ENCODE data around the gene AP3M1.
"Not testable (repeated sequence)": the region's sequence is repeated elsewhere in the genome, so short reads cannot be mapped to it uniquely, and the experiment has no call there.

Gene AP3M1

GRCh38 chr10:74163319-74164068 is 12.9 kb upstream of the AP3M1 start:
- DNase-seq (ENCODE audit: low spot score), result no peak

DNA sequence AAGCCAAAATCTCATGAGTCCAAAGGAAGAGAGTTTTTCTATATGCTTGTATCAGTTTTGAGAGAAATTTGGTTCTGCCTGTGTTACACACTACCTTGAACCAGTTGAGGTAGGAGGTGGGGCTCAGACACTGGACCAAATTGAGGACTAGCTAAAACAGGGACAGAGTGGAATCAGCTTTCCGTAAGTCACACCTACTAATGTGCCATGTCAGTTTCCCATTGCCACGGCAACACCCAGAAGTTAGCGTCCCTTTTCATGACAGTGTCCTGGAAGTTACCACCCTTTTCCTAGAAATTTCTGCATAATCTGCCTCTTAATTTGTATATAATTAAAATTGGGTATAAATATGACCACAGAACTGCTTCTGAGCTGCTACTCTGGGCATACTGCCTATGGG is 9.4 kb upstream of the AP3M1 start:
- DNase-seq (ENCODE audit: low spot score), result no peak

DNA sequence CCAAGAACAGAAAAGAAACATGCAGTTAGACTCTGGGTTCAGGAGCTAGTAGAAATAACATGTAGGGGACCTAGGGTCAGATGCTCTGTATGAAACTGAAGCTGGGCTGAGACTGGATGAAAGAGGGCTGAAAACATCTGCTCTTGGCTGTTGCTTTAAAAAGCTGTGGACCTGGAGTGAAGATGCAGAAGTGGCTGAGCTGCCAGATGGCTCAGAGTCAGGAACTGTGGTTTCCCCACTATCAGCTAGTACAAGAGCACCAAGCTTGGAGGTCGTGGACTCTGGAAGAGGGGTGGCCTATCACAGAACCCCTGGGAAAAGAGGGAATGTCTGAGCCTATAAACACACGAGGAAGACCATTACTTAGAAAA is 6.3 kb upstream of the AP3M1 start:
- no peak for DNase-seq (ENCODE audit: low spot score)

DNA sequence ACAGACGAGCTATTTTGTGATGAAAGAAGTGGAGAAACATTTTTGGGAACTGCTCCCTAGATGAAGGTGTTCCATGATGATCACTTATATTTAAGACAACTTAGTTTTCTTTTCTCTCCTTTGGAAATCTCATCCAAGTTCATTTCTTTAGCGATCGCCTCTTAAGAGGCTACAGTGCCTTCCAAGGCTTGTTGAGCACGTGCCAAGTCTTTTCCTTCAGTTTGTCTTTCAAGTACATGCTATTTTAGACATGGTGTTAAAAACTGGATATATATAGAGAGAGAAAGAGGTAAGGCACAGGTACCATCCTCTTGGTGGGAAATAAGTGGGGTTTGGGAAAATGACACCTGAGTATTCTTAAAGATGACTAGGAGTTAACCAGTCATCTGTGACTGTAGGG is 3.0 kb upstream of the AP3M1 start:
- DNase-seq (ENCODE audit: low spot score), result no peak

GRCh38 chr10:74153123-74153522 is 2.5 kb upstream of the AP3M1 start:
- no peak for DNase-seq (ENCODE audit: low spot score)

GRCh38 chr10:74151879-74152722 is 1.5 kb upstream of the AP3M1 start:
- no peak for DNase-seq (ENCODE audit: low spot score)

DNA sequence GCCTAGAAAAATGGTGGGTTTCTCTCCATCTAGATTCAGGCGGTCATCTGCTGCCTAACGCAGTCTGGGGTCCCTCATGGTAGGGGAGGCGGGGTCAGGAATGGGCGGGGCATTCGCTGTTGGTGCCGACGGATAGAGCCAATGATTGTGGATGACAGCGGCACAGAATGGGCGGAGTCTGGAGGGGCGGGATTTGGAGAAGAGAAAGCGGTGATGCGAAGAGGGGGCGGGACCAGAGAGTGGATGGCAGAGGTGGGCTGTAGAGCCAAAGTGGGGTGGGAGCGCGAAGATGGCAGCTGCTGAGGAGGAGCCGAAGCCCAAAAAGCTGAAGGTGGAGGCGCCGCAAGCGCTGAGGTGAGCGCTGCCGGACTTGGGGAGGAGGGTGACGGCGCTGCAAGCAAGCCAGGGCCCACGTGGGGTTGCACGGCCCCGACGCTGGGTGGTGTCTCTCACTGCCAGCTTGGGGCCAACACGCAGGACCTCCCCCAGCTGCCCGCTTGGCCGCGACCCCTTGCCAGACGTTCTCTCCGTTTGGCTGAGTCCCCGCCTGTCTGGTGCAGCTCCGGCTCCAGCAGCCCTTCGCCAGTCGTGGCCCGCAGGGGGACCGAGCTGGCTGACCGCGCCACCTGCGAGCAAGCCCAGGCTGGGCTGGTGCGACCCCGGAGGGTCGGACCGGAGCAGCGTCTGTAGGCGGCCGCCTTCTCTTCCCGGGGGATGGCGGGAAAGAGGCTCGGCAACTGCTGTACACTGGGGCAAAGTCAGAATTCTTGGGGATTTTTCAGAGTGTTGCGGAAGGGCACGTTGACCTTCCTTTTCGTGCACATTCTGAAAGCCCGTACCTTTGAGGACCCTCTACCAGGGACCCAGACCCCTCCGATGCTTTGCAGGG is 606 bp upstream of the AP3M1 start, which contains the start of gene ADK:
TSS of gene ADK (plus strand) at position 232 of the 889 bp plus-strand sequence. CDS start at position 290, 58 bp downstream.
- peak; percentile 99 for DNase-seq (ENCODE audit: low spot score)

DNA sequence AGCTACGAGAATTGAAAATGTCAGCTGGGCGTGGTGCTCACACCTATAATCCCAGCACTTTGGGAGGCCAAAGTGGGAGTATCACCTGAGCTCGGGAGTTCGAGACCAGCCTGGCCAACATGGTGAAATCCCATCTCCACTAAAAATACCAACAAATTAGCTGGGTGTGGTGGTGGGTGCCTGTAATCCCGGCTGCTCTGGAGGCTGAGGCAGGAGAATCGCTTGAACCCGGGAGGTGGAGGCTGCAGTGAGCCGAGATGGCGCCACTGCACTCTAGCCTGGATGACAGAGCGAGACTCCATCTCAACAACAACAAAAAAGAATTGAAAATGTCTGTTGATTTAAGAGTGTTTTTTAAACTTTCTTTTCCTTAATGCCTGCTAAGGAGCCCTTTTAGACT is 3.6 kb downstream of the AP3M1 start:
- not testable (repeated sequence) for DNase-seq (ENCODE audit: low spot score)

GRCh38 chr10:74145133-74145532 is 5.5 kb downstream of the AP3M1 start:
- no peak for DNase-seq (ENCODE audit: low spot score)

GRCh38 chr10:74140553-74140952 is 10.1 kb downstream of the AP3M1 start:
- DNase-seq (ENCODE audit: low spot score), result no peak

GRCh38 chr10:74139981-74140380 is 10.6 kb downstream of the AP3M1 start:
- no peak for DNase-seq (ENCODE audit: low spot score)

DNA sequence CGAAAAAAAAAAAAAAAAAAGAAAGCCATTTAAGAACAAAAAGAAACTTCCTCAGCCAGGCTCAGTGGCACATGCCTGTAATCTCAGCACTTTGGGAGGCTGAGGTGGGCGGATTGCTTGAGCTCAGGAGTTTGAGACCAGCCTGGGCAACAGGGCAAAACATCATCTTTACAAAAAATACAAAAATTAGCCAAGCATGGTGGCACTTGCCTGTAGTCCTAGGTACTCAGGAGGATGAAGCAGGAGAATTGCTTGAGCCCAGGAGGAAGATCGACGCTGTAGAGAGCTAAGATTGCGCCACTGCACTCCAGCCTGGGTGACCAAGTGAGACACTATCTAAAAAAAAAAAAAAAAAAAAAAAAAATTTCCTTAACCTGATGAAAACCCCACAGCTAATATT is 12.0 kb downstream of the AP3M1 start:
- not testable (repeated sequence) for DNase-seq (ENCODE audit: low spot score)

GRCh38 chr10:74137992-74138391 is 12.6 kb downstream of the AP3M1 start:
- DNase-seq (ENCODE audit: low spot score), result no peak

DNA sequence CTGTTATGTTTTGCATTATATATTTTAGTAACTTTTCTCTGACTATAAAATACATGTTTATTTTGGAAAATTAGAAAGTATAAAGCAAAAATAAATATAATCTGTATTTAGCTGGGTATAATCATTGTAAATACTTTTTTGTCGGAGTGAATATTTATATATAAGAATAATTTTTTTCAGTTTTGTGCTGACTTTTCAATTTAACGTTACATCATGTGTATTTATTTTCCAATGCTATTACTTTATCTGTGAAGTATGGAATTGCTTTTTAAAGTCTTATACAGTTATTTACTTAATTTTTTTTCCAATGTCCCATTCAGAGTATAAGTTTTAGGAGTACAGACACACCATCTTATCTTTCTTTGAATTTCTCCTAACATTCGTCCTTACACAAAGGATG is 15.2 kb downstream of the AP3M1 start:
- no peak for DNase-seq (ENCODE audit: low spot score)

- no peak for DNase-seq (ENCODE audit: low spot score)
Measured at GRCh38 chr10:74133923-74134820, 16.5 kb downstream of the AP3M1 start.

GRCh38 chr10:74123081-74123480 is 27.5 kb downstream of the AP3M1 start:
- no peak for DNase-seq (ENCODE audit: low spot score)

- DNase-seq (ENCODE audit: low spot score), result no peak
Measured at GRCh38 chr10:74122060-74122459, 28.6 kb downstream of the AP3M1 start.

GRCh38 chr10:74121368-74121767 is 29.3 kb downstream of the AP3M1 start:
- no peak for DNase-seq (ENCODE audit: low spot score)

DNA sequence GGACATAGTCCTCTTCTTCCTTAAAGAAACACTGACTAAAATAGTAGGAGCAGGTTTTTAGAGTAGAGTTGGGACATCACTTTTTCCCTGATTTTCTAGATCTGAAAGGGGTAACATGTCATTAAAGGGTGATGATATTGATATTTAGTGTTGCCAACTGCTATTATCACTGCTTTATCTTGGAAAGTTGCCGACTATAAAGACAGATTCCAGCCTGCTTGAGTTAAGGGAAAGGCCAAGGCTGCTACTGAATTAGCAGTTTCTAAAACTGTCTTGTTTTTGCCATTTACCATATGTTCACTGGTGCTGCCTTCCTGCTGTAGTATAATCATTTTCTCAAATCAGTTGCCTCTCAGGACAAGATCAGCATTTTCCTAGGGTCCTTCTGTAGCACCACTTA is 29.7 kb downstream of the AP3M1 start:
- DNase-seq (ENCODE audit: low spot score), result no peak

DNA sequence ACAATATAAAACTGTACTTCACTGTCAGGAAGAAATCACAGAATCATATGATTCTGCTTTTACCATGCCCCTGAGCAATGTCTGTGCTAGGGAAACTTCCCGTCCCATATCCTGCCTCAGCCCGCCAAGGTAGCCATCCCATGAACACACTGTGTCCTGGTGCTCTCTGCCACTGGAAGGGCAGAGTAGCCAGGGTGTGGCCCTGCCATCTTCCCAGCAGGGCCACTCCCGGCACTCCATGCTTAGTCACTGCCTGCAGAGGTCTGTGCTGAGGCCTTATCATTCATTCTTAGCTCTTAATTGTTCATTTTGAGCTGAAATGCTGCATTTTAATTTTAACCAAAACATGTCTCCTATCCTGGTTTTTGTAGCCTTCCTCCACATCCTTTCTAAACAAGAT is 31.8 kb downstream of the AP3M1 start:
- DNase-seq (ENCODE audit: low spot score), result peak; percentile 47

DNA sequence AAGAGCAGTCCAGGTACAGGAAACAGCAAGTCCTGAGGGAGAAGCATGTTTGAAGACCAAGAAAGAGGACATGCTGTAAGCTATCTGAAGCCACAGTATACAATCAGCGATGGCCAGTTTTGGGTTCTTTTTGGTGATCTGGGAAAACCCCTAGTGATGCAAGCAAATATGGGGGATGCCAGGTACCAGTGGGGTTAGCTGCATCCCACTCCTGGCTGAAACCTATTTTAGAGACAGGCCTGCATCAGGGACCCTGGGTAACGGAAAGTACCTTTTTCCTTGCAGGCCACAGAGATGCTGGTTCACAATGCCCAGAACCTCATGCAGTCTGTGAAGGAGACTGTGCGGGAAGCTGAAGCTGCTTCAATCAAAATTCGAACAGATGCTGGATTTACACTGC is 32.9 kb downstream of the AP3M1 start:
- no peak for DNase-seq (ENCODE audit: low spot score)

Data from hematopoietic multipotent progenitor cell treated with erythropoietin and hydrocortisone succinate and interleukin-3 and kit ligand, for 15 days (in vitro differentiated cells).